HG02610 (cell line): ENCODE measurements around the gene KBTBD4.
"Not testable (repeated sequence)": the region's sequence is repeated elsewhere in the genome, so short reads cannot be mapped to it uniquely, and the experiment has no call there.

Experiments used
- ATAC-seq: cut with Tn5 transposase; IDR thresholded peaks from one replicate; pipeline ENCODE4 v1.9.1; 2021; ENCODE audit warnings: mild to moderate bottlenecking, moderate library complexity; ENCODE audit not compliant: unreplicated experiment

KBTBD4 gene

DNA sequence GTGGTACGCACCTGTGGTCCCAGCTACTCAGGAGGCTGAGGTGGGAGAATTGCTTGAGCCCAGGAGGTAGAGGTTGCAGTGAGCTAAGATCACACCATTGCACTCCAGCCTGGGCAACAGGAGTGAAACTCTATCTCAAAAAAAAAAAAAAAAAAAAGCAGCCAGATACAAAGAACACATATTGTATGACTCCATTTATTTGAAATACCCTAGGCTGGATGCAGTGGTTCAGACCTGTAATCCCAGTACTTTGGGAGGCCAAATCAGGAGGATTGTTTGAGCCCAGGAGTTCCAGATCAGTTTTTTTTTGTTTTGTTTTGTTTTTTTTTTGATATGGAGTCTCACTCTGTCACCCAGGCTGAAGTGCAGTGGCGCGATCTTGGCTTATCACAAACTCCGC, 16.4 kb downstream of the KBTBD4 start:
- not testable (repeated sequence) for ATAC-seq

DNA sequence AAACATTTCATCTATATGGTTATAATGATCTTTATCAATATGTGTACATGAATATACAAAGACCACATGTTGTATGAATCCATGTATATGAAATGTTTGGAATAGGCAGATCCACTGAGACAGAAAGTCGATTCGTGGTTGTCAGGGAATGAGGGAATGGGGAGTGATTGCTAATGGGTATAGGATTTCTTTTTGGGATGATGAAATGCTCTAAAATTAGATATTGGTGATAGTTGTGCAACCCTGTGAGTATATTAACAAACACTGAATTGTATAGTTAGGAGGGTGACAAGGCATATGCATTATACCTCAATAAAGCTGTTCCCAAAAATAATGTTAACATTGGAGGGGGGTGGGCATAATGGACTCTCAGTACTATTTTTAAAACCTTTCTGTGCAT, 18.3 kb downstream of the KBTBD4 start:
- no peak for ATAC-seq

GRCh38 chr11:47558695-47559094, 20.1 kb downstream of the KBTBD4 start:
- ATAC-seq, result no peak

DNA sequence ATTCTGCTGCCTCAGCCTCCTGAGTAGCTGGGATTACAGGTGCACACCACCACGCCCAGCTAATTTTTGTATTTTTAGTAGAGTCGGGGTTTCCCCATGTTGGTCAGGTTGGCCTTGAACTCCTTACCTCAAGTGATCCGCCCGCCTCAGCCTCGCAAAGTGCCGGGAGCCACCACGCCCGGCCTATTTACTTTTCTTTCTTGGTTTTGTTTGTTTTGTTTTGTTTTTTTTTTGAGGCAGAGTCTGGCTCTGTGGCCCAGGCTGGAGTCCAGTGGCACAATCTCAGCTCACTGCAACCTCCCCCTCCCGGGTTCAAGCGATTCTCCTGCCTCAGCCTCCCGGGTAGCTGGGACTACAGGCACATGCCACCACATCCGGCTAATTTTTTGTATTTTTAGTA, 21.8 kb downstream of the KBTBD4 start:
- ATAC-seq, result not testable (repeated sequence)

DNA sequence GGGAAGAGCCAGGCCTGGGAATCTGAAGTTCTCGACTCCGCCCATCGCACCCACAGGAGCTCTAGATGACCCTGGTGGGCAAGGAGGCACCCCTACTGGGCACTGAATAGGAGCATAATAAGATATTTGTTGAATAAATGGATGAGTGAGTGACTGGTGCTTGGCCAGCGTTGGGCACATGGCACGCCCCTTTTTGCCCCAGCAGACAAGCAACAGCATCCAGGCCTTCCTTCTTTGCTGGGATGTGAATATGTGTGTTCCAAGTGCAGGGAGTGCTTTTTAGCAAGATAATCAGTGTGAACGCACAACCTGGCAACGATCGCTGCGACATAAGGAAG, 25.4 kb downstream of the KBTBD4 start:
- peak; percentile 21 for ATAC-seq

- peak; percentile 89 for ATAC-seq
These were observed 26.0 kb downstream of the KBTBD4 start, which contains the start of gene CELF1 for GRCh38 chr11:47552566-47553405. TSS of gene CELF1 (minus strand) at chr11:47553132. CDS start at chr11:47499523, 53,609 bp downstream.

DNA sequence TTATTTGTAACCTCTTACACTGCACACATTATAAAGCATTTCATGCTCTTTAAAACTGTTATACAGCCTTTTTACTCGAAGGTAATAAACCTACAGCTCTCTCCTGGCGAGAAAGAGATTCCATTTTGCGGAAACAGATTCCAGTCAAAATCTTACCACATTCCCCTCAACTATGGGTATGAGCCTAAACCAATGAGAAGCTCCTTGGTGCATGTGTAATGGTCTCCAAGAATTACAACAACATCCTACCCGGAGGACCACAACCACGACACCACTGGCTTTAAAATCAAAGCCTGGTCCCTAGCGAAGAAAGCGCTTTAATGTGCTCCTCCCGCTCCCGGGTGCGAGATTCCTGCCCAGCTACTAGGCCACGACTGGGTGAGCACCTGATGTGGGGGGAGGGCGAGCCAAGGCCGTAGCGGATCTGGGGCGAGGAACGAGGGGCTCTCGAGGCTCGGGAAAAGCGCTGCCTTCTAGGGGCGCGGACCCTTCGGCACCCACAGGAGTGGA, 26.7 kb downstream of the KBTBD4 start:
- peak; percentile 2 for ATAC-seq

GRCh38 chr11:47551086-47551485, 27.7 kb downstream of the KBTBD4 start:
- ATAC-seq, result no peak

GRCh38 chr11:47550288-47551047, 28.3 kb downstream of the KBTBD4 start:
- ATAC-seq, result no peak

GRCh38 chr11:47546274-47546673, 32.5 kb downstream of the KBTBD4 start:
- ATAC-seq, result not testable (repeated sequence)

DNA sequence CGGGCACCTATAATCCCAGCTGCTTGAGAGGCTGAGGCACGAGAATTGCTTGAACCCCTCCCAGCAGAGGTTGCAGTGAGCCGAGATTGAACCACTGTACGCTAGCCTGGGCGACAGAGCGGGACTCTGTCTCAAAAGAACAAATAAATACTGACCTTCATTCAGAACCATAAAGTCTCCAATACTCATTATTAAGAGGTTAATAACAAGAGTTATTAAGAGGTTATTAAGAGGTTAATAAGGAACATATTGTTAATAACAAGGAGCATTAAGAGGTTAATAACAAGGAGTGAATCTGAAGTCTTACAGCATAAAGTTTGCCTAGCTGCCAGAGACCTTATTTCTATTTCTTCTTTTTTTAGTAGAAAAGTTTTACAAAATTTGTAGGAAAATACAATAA, 33.5 kb downstream of the KBTBD4 start:
- ATAC-seq, result no peak

DNA sequence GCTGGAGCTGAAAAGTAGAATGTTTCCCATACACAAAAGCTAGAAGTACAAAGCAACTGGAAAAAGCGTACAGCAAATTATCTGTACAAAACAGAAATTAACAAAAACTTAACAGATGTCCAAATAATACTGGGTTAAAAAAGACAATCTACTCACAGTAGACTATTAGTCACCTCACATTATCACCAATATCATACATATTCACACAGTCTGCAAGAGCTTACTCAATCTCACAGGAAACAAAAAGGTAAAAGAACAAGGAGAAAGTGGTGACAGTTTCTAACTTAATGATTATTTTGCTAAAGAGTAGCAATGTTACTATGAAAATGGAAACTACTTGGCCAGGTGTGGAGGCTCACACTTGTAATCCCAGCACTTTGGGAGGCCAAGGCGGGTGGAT, 37.7 kb downstream of the KBTBD4 start:
- no peak for ATAC-seq

DNA sequence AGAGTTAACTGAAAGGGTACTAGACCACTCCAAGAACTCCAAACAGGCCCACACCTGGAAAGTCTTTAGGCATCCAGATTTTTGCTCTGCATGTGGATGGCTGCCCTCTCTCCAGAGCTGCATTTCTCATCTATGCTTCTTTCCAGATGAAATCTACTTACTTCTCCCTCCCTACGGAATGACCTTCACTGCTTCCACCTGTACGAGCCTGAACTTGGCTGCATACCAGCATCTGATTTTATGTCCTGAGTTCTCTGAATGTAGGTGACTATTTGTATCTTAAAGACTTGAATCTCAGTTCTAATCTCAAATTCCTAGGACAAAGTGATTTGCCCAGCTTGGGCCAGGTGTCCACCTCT, 39.1 kb downstream of the KBTBD4 start:
- ATAC-seq, result no peak

GRCh38 chr11:47538741-47539565, 39.8 kb downstream of the KBTBD4 start:
- no peak for ATAC-seq

- ATAC-seq, result no peak
These were observed 41.9 kb downstream of the KBTBD4 start for GRCh38 chr11:47536915-47537314.

DNA sequence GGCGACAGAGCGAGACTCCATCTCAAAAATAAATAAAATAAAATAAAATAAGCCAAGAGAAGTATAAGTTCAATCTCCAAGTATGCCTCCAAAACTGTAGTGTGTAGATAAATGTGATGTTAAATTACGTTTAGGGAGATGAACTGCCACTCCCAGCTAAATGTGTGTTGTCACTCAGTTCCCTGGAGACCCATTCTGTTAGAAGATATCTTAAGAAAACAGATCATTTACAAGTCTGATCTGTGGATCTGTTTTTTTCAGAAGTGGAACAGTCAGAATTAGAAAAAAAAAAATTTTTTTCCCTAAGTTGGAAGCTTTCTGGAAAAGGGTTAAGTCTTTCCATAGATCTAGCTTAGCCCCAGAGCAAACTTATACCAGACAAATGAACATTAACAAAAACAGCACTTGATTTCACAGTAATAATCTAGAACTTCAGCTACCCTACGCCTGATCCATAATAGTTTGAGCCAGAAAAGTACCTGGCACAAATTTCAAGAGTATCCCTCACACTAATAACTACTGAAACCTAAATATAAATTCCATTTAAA, 44.0 kb downstream of the KBTBD4 start:
- no peak for ATAC-seq

DNA sequence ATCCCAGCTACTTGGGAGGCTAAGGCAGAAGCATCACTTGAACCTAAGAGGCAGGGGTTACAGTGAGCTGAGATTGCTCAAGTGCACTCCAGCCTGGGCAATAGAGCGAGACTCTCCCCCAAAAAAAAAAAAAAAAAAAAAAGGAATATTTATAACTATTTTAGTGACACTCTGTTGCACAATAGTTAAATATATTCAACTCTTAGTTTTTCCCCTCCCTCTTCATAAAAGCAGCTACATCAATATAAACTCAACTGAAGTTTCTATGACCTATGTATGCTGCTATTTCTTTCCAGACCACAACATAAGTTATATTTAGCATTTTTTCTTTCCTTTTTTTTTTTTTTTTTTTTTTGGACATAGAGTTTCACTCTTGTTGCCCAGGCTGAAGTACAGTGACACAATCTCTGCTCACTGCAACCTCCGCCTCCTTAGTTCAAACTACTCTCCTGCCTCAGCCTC, 45.0 kb downstream of the KBTBD4 start:
- ATAC-seq, result no peak

DNA sequence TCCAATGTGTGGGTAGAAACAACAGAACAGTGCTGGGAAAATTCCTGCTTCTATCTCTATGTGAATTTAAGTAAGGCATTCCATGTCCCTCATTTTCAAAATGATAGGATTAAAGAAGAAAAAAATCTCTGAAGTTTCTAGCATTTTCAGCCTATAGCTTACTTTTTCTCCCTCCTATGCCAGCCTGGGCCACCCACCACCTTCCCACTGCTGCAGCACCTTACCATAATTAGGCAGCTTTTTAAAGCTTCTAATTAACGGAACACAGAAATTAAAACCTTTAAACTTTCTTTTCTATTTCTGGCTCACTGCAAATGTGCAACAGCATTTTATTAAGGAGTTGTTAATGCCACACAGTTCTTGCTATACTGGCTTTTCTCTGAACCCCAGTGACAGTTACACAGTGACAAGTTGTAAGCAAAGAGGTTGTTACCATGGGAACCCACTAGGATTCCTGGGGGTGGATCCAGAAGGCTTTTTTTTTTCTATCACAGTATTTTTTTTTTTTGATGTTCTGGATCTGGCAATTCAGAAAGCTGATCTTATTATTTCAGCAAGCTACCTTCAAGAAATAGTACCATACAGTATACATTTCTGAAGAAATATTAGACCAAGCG, 46.1 kb downstream of the KBTBD4 start:
- ATAC-seq, result no peak

- no peak for ATAC-seq
These were observed 47.1 kb downstream of the KBTBD4 start for GRCh38 chr11:47531666-47532065.

GRCh38 chr11:47530721-47531120, 48.0 kb downstream of the KBTBD4 start:
- ATAC-seq, result not testable (repeated sequence)
